GM18508 (cell line): ENCODE results near the gene ERVMER34-1.

ENCODE experiments used
- ATAC-seq: cut with Tn5 transposase; IDR thresholded peaks from one replicate; pipeline ENCODE4 v1.9.1; 2021; ENCODE audit warnings: moderate number of reproducible peaks; ENCODE audit not compliant: insufficient read depth, unreplicated experiment

Gene ERVMER34-1

GRCh38 chr4:52721968-52722815 is 29.0 kb downstream of the ERVMER34-1 start:
- peak; percentile 76 for ATAC-seq

GRCh38 chr4:52718123-52718522 is 33.1 kb downstream of the ERVMER34-1 start:
- ATAC-seq: no peak

GRCh38 chr4:52716364-52717151 is 34.7 kb downstream of the ERVMER34-1 start:
- no peak for ATAC-seq

- no peak for ATAC-seq
These were observed 35.3 kb downstream of the ERVMER34-1 start for GRCh38 chr4:52715914-52716313.

DNA sequence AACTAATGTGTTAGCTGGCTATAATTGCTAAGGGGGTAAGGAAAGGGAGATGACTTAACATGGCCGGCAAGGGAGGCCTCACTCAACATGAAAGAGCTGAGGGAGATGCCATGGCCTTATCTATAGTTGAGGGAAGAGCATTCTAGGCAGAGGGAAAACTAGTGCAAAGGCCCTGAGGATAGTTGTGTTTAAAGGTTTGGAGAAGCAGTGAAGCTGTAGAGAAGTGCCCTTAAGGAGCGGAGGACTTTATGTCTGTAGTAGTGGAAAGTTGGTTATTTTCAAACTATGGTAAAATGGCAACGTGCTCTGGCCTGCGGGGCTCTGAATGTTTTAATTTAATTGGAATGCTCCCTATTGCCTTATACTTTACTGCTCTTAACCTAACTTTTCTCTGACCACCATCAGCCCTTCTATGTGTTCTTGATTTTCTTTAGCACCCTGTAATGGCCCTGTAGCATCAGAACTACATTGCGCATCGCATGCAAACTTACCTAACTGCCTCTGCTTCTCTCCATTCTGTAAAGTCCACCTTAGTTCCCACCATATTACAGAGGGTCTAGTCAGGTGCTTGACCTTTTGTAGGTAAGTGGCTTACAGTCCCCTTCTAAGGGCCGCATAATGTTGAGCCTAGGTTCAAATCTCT is 35.8 kb downstream of the ERVMER34-1 start:
- ATAC-seq: no peak

GRCh38 chr4:52714597-52715254 is 36.5 kb downstream of the ERVMER34-1 start:
- no peak for ATAC-seq

DNA sequence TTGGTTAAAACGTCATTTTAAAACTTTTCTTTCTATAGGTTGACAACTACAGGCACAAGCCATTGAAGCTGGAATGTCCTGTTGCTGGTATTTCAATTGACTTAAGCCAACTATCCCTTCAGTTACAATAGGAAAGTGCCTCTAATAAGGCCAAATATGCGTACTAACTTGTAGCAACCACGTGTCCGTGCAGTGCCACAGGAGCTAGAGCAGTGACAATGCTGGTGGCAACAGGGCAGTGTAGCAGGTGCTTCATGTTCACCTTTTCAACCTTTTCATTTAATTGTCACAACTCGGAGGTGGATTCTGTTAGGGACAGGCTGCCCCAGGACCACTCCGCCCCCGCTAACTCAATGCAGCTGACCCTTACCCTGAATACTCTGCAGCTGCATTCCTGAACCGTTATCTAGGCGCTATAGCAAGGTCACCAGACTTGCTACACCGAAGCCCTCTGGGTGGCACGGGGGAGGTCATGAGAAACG is 37.7 kb downstream of the ERVMER34-1 start:
- no peak for ATAC-seq

- ATAC-seq: peak; percentile 72
These were observed 38.7 kb downstream of the ERVMER34-1 start for GRCh38 chr4:52712251-52713130.

GRCh38 chr4:52711834-52712250 is 39.4 kb downstream of the ERVMER34-1 start:
- ATAC-seq: no peak

DNA sequence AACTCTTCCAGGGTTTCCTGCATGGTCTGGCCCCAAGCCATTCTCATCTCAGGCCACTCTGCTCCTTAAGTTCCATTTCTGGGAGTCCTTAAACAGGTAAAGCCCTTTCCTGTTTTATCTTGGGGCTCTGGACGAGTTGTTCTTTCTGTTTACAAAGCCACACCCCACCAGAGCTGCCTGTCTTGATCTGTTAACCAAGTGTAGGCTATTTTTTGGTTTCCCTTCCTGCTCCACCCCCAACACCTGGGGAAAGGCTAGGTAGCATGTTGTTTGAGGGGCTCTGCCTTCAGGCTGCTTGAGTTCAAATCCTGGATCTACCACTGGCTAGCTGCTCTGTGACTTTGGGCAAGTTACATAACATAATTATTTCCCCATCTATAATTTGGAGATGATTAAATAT is 40.0 kb downstream of the ERVMER34-1 start:
- ATAC-seq: no peak

DNA sequence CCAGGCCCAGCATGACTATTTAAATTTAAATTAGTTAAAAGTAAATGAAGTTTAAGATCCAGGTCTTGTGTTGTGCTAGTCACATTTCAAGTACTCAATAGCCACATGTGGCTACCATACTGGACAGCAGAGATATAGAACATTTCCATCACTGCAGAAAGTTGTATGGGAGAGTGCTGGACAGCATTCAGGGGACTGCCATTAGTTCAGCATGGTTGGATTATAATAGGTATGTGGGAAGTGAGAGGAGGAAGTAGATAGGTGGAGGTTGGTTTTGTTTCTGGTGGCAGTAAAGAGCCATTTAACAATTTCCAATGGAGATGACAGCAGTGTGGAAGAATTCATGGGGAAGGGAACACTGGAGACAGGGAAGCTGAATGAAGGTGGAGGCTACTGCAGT is 42.1 kb downstream of the ERVMER34-1 start:
- ATAC-seq: no peak

DNA sequence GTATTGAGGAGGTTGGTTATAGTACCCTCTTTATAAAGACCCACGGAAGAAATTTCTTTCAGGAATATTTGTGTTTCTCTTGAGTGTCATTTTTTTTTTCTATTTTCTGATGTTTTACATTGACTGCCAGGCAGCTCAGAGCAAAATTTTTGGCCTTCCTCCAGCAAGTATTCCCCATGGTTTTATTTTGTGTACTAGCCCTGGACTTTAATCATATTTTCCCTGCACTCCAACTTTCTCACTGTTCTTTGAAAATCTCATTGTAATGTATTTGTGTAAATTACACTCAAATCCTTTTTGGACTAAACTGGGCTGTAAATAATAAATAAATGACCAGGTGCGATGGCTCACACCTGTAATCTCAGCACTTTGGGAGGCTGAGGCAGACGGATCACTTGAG is 46.6 kb downstream of the ERVMER34-1 start:
- ATAC-seq: no peak

- no peak for ATAC-seq
These were observed 47.1 kb downstream of the ERVMER34-1 start for GRCh38 chr4:52704133-52704532.

- peak; percentile 92 for ATAC-seq
These were observed 50.0 kb downstream of the ERVMER34-1 start for GRCh38 chr4:52701207-52701606.

GRCh38 chr4:52694936-52695335 is 56.3 kb downstream of the ERVMER34-1 start:
- no peak for ATAC-seq

DNA sequence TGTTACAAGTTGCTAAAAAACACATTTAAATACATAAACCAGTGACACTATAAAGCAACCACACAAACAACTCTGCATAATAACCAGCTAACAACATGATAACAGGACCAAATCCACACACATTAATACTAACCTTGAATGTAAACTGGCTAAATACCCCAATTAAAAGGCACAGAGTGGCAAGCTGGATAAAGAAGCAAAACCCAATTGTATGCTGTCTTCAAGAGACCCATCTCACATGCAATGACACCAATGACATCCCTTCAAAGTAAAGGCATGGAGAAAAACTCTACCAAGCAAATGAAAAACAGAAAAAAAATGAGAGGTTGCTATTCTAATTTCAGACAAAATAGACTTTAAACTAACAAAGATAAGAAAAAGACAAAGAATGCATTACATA is 57.7 kb downstream of the ERVMER34-1 start:
- ATAC-seq: no peak
